GM12891 (cell line): ENCODE measurements around the gene EIF4G3.
"Not testable (repeated sequence)": the region's sequence is repeated elsewhere in the genome, so short reads cannot be mapped to it uniquely, and the experiment has no call there.

Experiments used
- POLR2A ChIP-seq: IDR thresholded peaks from 2 replicates; pipeline ENCODE4 v1.6.1; 2011; ENCODE audit warnings: low read depth, low read length, control low read depth
- TAF1 ChIP-seq: IDR thresholded peaks from 2 replicates; pipeline ENCODE4 v1.6.1; 2011; ENCODE audit warnings: low read depth, low read length, control low read depth

DNA sequence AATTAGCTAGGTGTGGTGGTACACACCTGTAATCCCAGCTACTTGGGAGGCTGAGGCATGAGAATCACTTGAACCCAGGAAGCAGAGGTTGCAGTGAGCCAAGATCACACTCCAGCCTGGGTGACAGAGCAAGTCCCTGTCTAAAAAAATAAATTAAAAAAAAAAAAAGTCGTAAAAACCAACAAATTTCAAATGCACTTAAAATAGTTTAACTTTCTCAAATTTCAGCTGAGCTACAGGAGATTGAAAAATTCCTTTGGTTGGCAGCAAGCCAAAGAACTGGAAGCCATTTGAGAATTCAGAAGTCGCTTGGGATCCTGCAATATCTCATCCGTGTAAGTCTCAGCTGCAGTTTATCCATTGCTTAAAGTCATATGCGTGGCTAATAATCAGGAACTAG, 5.9 kb downstream of the EIF4G3 start:
- not testable (repeated sequence) for TF ChIP-seq POLR2A, TAF1
